Activated CD4-positive, alpha-beta T cell treated with anti-CD3 and anti-CD28 coated beads, Interleukin-2, amount 50 U/mL, for 16 hours (primary cell): ENCODE data around the gene BEGAIN.
A peak's percentile ranks its signal among the peaks of the same experiment; 100 is the strongest.
"Not testable (repeated sequence)": the region's sequence is repeated elsewhere in the genome, so short reads cannot be mapped to it uniquely, and the experiment has no call there.

Experiments
- DNase-seq: peaks from one replicate; pipeline ENCODE4 v3.0.0-alpha.2; 2020

The BEGAIN gene

DNA sequence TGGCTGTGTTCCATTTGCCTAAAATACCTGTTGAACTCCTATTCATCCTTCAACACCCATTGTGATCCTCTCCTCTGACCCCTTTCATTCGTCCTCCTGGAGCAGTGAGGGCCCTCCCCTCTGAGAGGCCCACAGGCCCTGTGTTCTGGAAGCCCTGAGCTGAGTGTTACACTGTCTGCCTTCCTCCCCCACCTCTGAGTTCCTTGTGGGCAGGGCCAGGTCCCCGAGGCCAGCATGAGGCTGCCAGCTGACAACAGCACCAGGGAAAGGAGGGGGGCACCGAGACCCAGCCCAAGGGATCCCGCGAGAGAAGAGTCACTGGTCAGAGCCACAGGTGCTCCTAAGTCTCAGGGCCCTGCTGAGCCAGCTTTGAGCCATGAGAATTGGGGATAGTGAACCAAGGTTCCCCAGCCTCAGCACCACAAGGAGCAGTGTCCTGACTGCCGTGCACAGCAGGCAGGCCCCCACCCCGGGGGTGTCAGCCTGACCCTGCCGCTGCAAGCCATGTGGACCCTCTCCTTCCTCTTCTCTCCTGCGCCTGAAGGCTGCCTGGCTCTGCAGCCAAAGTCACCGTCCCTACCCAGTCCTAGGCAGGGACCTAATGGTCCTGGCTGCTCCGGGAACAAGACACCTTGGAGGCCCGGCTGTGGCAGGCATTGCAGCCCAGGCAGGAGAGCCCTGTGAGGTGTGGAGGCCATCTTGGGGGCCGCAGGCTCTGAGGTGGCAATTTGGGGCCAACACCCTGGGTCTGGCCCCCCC is 52.5 kb downstream of the BEGAIN start:
- no peak for DNase-seq

DNA sequence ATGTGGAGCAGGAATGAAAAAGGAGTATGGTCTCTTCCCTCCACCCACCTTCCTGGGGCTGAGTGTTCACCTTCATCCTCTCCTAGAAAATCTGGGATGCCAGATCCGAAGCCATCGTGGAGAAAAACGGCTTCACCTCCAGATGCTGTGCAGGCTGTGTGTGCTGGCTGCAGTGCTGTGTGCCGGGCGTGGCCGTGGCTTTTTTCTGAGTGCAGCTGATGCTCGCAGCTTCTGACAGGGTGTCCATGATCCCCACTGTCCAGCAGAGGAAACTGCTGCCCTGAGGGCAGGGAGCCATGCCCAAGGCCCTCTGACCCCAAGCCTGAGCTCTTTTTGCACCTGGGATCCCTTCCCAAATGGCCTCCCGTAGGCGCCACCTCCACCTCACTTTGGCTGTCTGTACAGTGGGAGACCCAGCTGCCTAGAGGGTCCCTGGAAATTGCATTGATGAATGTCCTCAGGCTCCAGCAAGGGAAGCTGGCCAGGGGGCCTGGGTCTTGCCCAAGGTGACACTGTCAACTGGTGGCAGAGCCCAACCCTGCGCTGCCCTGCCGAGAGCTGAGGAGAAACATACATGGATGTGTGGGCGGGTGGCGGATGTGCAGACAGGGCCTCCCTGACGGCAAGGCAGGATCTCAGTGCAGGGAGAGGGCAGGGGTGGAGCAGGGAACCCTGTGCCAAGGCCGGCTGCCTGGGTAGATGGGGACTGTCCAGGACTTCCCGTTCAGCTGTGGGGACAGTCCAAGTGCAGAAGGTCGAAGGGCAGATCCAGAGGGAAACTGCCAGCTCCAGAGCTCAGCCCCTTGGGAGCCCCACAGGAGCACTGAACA is 53.3 kb downstream of the BEGAIN start:
- no peak for DNase-seq

DNA sequence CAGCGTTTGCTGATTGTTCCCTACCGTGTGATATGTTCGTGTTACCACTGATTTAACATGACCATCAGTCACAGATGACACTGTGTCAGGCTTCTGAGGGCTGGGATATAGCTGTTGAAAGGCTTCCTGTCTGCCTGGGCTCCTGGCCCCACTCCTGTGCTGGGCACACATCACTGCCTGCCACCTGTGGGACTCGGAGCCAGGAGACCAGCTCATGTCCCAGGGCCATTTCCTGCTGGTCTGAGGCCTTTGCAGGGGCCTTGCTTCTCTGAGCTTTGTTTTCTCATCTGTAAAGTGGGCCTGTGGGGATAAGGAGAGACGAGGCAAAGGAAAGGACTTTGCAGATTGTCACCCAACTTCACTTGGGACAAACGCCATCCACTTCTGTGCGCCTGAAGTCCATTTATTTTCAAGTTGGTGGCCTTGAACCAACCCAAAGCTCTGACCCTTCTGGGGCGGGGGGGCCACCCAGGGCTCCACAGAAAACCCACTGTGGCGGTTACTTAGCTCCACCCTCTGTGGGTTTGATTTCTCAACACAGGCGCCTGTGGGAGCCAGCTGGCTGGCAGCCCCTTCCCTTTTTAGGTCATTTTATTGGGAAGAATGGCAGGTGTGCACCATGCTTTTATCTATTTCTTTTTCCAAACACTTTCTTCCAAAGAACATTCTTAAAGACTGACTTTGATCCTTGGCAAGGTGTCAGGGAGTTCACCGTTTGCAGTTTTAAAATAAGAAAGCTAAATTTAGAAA is 54.1 kb downstream of the BEGAIN start:
- no peak for DNase-seq

DNA sequence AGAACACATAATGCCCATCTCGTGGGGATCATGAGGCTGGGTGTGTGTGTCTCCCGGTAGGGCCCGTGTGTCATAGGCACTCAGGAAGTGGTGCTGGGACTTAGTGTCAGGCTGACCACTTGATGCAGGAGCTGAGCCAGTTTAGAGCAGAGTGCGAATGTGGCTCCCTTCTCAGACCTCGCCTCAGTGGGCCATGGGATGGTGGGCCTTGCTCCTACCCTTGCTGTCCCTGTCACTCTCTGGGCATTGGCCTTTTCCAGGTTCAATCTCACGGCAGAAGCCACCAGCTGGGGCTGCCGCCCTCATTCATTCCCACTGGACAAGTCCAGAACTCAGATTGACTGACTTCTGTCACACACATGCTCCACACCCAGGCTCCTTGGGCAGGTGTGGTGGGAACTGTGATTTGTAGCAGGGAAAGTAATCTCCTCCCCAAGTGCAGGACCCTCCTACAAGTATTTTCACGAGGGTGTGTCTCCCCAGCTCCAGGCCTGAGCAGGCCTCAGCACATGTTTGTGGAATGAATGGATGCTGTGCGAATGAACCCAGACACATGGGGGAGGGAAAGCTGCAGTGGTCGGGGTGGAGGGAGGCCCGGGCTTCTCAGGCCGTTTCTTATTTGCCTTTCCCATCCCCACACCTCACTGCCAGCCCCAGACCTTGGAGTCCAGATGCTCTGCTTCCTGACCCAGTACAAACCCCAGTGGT is 54.9 kb downstream of the BEGAIN start:
- no peak for DNase-seq

DNA sequence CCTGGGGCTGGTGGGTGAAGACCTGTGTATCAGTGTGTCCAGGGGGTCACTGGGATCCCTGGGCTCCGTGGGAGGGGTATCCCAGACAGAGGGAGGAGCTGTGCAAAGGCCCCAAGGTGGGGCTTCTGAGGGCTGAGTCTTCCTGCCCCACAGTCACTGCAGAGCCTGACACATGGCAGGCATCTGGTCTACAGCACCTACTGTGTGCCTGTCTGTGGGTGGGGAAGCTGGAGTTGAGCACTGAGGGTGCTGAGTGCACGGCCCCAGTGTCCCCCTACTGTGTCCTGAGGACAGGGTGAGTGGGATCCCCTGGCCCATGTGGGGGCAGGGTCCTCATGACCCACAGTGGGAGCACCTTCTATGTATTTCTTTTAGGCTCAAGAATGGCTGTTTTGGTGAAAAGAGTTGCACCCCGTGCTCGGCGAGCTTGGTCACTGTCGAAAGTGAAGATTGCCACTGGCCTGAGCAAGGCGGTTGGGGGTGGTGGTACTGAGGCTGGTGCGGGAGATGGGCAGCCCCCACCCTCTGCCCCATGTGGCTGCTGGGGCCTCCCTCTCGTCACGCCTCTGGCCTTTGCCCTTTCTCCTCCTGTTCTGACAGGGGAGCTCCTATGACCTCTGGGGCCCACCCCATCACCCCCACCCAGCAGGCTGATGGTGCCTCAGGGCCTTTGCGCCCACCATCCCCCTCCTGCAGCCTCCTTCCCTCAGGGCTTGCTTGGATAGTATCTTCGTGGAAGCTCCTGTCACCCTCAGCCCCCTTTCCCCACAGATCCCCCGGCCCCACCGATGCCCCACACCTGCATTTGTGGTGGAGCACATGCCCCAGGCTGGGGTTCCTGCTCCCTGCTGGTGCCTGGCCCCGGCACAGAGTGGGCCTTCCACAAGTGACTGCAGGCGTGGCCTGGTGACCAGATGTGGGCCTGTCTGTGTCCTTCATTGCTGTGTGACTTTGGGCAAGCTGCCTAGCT is 55.8 kb downstream of the BEGAIN start:
- no peak for DNase-seq

DNA sequence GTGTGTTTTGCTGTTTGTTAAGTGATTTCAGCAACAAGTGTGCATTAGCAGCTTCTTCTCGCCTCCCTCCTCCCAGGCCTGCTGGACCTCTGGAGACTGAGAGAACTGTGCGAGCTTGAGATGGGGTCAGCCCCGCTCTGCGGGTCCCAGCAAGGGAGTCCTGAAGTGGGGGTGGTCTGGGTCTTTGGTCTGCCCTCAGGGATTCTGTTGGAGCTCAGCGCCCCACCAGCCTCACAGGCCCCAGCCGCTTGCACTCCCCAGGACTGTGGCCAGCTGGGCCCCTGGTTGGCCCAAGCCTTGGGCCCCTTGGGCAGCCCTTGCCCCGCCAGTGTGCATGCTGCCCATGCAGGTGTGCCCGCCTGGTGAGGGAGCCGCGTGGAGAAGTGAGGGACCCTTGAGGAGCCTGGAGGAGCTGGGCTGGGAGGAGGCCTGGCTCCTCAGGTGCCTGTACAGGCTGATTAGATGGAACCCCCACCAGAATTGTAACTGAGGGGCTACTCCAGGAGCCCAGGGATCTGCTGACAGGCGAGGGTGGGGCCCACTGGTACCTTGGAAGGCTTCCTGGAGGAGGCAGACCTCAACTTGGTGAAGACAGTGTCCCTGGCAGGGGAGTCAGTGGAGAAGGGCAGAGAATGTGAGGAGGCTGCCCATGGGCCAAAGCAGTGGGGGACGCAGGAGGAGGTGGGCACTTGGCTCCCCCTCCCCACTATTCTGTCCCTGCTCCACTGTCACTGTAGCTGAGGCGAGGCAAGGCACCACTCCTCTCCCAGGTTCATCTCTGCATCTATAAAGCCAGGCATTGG is 56.7 kb downstream of the BEGAIN start:
- no peak for DNase-seq

DNA sequence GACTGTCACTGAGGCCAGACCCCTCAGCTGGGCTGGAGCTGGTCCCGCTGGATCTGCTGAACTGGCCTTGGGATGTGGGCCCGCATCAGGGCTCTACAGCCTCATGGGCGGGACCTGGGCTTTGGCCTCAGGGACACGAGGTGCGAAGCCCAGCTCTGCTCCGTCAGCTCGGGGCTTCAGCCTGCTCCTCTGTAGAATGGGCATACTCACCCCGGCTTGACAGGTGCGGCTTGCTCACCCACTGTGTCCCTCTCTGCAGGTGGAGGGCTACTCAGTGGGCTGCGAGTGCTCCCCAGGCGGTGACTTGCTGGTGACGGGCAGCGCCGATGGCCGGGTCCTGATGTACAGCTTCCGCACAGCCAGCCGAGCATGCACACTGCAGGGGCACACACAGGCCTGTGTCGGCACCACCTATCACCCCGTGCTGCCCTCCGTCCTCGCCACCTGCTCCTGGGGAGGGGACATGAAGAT is 57.6 kb downstream of the BEGAIN start:
- DNase-seq: no peak

DNA sequence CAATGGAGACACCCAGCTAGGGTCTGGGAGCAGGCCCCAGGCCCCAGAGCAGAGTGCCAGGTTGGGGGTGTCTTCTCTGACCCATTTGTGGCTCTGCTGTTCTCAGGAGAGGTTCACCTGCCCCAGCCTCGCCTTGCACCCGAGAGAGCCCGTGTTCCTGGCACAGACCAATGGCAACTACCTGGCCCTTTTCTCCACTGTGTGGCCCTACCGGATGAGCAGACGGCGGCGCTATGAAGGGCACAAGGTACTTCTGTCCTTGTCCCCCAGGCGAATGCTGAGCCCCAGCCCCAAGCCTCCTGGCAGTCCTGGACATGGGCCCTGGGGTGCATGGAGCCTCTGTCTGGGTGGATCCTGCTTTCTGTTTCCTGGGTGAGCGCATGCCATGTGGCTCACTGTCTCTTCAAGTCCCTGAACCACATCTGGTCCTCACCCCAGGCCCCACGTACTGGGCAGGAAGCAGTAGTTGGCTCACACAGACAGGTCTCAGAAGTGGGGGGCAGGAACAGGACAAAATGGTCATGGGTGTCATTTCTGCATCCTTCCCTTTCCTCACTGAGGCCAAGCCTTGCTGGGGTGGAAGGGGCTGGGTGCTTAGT is 58.2 kb downstream of the BEGAIN start:
- DNase-seq: no peak

DNA sequence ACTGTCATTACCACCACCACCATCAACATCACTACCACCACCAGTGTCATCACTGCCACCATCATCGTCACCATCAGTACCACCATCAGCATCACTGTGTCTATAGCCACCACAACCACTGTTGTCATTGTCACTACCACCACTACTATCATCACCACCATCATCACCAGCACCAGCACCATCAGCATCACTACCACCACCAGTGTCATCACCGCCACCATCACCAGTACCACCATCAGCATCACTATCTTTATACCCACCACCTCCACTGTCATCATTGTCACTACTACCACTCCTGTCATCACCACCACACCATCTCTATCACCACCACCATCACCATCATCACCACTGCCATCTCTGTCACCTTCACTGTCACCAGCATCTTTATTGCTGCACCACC is 60.6 kb downstream of the BEGAIN start:
- no peak for DNase-seq

DNA sequence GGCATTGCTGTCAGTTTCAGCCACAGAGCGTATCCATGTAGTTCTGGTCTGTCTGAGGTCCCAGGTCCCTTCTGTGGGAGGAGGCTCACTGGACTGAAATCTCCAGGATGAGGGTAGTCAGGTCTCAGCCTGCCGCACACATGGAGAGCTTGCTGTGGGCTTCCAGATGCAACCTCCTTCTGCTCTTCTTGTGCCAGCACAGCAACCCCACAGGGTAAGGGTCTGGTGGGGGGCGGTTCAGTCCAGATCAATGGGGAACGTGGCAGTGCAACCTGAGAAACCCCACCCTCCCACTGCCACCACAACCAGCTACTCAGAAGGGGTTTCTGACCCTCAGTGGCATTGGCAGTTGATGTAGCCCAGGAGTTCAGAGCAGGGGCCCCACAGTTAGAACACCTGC is 61.2 kb downstream of the BEGAIN start:
- no peak for DNase-seq

DNA sequence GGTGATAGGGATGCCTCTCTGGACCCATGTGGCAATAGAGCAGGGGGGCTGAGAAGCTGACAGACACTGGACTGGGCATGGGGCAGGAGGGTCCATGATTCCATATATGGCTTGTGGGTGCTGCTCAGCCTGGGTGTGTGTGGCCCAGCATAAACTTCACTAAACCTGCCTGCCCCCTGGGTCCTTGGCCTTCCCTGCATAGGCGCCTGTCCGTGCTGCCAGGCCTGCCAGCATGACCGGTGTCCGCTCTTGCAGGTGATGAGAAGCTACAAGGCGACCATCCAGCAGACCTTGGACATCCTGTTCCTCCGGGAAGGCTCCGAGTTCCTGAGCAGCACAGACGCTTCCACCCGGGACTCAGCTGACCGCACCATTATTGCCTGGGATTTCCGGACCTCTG is 61.6 kb downstream of the BEGAIN start:
- DNase-seq: no peak

DNA sequence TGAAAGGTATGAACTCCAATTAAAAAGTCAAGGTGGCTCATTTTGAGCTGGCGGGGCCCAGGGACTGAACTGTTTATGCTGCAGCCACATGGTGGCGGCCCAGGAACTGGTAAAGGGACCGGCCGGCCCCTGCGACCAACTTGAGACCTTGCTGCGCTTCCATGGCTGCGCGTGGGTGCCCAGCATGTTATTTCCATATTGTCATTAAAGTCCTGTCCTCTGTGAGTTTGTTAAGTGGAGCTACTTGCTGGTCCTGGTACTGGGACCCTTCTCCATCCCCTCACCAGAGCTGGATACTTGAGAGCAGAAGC is 62.3 kb downstream of the BEGAIN start:
- DNase-seq: peak; percentile 27

DNA sequence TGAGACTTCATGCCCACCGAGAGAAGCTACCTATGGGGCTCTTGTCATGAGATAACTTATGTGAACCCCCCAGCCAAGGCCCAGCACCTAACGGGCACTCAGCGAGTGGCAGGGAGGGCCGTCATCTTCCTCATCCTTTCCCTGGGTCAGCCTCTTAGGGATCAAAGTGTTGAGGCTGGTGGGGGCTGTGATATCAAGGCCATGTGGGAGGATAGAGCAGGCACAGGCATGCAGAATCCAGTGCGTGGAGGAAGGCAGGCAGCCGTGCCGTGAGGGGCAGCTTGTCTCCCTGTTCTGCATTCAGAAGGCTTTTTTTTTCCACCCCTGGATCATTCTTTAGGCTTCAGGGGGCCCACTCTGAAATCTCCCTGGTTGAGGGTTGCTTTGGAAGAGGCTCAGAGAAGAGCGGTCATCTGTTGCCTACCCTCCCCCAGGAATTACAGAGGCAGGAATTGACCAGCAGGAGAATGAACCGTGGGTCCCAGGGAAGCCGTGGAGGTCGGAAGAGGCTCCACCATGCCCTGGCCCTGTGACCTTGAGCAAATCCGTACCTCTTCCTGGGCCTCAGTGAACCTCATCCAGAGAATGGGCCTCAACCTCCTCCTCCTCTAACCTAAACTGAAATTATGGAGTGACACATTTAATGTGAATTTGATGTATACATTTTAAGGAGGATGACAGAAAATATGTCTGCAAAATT is 62.8 kb downstream of the BEGAIN start:
- no peak for DNase-seq

DNA sequence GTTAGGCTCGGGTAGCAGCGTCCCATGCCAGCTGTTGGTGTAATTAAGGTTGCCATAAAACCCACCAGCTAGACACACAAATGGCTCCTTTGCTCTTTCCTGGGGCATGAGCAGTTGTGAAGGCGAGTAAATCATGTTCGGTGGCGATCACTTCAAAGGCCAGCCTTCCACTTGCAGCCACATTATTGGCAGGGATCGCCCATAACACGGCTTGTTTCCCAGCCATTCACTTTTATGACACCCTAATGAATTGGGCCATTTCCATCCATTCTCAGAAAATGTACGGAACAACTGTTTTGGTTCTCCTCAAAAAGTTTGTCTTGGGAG is 63.4 kb downstream of the BEGAIN start:
- no peak for DNase-seq

DNA sequence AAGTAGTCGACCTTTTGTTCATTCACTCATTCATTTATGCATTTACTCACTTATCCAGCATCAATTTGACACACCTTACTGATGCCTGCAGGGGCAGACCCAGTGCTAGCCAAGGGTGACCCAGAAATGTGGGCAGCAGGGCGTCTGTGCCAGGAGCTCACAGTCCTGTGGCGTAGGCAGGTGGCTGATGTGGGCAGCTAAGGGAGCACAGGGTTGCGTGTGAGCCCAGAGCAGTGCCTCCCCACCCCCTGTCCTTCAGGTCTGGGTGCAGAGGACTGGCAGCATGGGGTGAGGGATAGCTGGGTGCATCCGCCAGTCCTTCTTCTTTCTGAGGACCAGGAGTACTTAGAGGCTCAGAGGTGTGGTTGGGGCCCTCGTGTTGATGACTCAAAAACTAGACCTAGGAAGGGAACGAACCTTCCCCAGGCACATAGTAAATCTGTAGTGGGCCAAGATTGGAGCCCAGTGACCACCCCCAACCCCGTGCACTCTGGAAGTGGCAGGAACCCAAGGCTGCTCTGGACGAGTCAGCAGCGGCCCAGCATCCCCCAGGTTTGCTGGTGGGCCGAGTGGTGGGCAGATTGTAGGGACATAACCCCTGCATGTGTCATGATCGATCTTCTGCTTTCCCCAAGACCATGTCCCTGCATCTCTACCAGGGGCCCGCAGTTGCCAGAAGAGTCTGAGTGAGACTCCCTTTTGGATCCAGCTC is 63.9 kb downstream of the BEGAIN start:
- DNase-seq: no peak

DNA sequence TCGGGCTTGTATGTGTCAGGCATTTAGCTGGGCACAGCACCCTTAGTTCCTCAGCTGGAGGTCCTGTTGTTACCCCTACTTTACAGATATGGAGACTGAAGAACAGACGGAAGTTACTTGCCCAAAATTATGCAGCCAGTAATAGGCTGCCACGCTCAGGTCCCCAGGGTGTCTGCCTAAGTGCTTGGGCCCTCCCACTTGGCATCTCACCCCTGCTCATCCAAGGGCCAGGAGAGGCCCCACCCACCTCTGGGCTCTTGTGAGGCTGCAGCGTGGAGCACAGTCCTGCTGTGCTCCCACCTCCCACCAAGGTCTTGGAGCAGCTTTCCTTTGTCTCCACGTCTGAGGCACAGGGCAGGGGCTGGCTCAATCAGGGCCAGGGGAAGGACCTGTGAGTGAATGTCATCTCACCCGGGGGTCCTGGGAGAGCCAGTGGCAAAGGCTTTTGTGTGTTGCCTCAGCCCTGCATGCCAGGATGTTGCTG is 64.6 kb downstream of the BEGAIN start:
- no peak for DNase-seq

DNA sequence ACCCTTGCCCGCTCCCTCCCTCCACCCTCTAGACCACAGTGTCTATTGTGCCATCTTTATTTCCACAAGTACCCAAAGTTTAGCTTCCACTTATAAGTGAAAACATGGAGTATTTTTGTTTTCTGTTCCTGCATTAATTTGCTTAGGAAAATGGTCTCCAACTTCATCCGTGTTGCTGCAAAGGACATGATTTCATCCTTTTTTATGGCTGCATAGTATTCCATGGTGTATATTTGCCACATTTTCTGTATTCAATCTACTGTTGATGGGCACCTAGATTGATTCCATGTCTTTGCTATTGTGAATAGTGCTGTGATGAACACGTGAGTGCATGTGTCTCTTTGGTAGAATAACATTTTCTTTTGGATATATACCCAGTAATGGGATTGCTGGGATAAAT is 81.2 kb downstream of the BEGAIN start:
- DNase-seq: not testable (repeated sequence)

DNA sequence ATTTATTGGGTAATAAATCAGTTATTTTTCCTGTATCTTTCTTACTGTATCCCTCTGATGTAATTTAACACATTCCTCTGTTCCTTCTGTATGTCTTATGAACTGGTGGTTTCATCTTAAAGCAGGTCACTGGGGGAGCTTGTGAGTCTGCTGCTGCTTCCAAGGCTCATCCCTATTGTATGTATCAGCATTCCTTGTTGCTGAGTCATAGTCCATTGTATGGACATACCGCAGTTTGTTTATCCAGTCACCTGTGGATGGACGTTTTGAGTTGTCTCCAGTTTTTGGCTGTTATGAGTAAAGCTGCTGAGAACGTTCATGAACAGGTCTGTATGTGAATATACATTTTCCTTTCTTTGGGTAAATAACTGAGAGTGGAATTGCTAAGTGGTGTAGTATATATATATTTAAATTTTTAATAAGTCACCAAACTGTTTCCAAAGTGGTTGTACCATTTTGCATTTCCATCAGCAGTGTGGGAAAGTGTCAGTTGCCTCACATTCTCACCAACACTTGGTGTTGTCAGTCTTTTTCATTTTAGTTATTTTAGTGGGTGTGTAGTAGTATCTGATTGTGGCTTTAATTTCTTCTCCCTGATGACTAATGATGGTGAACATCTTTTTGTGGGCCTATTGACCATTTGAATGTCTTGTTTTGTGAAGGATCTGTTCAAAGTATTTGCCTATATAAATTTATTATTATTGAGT is 82.7 kb downstream of the BEGAIN start:
- DNase-seq: no peak

DNA sequence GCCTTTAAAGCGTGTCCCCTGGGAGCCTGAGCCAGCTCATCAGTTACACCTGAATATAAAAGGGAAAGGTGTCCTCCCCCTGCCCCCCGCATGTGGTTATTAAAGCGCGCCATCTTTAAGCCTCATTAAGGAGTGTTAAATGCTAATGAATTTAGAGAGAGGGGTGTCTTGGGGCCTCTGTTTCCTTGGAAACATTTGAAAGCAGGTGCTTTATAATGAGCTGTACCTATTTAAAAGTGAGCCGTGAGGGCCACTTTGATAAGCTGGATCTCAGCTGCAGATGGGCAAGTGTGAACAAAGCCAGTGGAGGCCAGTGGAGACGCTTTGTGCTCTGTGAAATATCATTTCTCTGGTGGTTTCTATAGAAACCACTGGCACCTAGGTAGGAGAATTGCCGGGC is 84.0 kb downstream of the BEGAIN start:
- DNase-seq: no peak
